CD4-positive, alpha-beta T cell treated with Interleukin-10 for 1 hour (primary cell): ENCODE results near the gene ATG2B.
"Not testable (repeated sequence)": the region's sequence is repeated elsewhere in the genome, so short reads cannot be mapped to it uniquely, and the experiment has no call there.

Source experiments
- DNase-seq: peaks from one replicate; pipeline ENCODE4 v3.0.0-alpha.2; 2020

The ATG2B gene

GRCh38 chr14:96251656-96252155 is 111.4 kb downstream of the ATG2B start:
- DNase-seq: no peak

GRCh38 chr14:96250485-96250884 is 112.7 kb downstream of the ATG2B start:
- no peak for DNase-seq

GRCh38 chr14:96249029-96249428 is 114.1 kb downstream of the ATG2B start:
- no peak for DNase-seq

DNA sequence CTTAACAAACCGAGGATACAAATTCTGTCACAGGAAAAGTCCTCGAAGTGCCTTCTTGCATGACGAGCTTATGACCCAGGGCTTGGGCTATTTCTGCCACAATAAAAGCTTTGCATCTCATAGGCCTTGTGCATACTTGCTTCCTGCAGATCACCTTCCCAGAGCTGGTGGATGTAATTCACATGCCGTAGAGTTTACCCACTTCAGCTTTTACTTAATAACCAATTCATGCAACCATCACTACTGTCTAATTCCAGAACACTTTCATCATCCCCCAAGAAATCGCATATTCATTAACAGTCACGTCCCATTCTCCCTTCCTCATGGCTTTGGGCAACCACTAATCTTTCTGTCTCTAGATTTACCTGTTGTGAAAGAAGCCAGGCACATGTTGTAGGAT is 116.1 kb downstream of the ATG2B start:
- no peak for DNase-seq

- DNase-seq: no peak
Observed at GRCh38 chr14:96246539-96246847, 116.6 kb downstream of the ATG2B start.

- no peak for DNase-seq
Observed at GRCh38 chr14:96245710-96246538, 117.2 kb downstream of the ATG2B start.

GRCh38 chr14:96245074-96245473 is 118.1 kb downstream of the ATG2B start:
- not testable (repeated sequence) for DNase-seq

DNA sequence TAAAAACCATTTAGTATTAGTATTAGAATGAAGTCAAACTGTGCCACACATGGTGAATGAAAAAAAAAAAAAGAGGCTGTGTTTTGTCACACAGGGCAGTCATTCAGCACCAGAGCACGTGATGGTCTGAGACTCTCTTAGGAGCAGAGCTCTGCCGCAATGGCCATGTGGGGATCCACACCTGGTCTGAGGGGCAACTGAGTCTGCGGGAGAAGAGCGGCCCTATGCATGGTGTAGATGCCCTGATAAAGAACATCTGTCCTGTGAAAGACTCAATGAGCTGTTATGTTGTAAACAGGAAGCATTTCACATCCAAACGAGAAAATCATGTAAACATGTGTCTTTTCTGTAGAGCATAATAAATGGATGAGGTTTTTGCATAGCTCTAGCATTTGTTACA is 119.4 kb downstream of the ATG2B start:
- no peak for DNase-seq

GRCh38 chr14:96242126-96242525 is 121.0 kb downstream of the ATG2B start:
- no peak for DNase-seq

DNA sequence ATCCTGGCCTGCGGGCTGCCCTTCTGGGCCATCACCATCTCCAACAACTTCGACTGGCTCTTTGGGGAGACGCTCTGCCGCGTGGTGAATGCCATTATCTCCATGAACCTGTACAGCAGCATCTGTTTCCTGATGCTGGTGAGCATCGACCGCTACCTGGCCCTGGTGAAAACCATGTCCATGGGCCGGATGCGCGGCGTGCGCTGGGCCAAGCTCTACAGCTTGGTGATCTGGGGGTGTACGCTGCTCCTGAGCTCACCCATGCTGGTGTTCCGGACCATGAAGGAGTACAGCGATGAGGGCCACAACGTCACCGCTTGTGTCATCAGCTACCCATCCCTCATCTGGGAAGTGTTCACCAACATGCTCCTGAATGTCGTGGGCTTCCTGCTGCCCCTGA is 122.5 kb downstream of the ATG2B start:
- no peak for DNase-seq

GRCh38 chr14:96239711-96240141 is 123.4 kb downstream of the ATG2B start:
- DNase-seq: no peak

GRCh38 chr14:96238676-96239265 is 124.4 kb downstream of the ATG2B start:
- no peak for DNase-seq

- DNase-seq: no peak
Observed at GRCh38 chr14:96237641-96238040, 125.5 kb downstream of the ATG2B start.

DNA sequence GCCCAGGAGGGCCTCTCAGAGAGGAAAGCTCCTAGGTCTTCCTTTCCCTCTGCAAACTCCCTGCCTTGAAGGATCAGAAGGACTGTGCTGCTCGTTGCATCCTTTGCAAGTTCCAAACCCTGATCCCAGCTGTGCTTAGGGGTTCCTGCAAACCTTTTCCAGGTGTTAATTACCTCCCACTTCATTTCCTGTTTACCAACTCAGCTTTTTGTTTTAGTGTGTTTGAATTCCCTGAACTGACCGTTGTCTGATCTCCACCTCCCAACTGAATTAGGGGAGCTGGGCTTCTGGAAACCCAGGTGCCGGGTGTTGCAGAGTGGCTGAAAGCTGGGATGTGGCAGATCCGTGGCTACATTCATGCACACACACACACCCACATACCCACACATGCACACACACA is 127.7 kb downstream of the ATG2B start:
- DNase-seq: no peak

GRCh38 chr14:96233661-96234060 is 129.5 kb downstream of the ATG2B start:
- DNase-seq: no peak

- no peak for DNase-seq
Observed at GRCh38 chr14:96232506-96232905, 130.6 kb downstream of the ATG2B start.

GRCh38 chr14:96231526-96232130 is 131.5 kb downstream of the ATG2B start:
- DNase-seq: no peak

GRCh38 chr14:96231056-96231455 is 132.1 kb downstream of the ATG2B start:
- no peak for DNase-seq

- no peak for DNase-seq
Observed at GRCh38 chr14:96229315-96229714, 133.8 kb downstream of the ATG2B start.
